Smooth muscle cell (in vitro differentiated cells): ENCODE data around the gene KRT13. TPM values are rescaled to one million over a fixed set of nuclear protein-coding genes. Genes with fewer than 3 reads are reported as not detected.
A peak's percentile ranks its signal among the peaks of the same experiment; 100 is the strongest.

Source experiments
- DNase-seq: peaks from one replicate; lab custom pipeline; 2025; ENCODE audit not compliant: unreplicated experiment; lab: John Stamatoyannopoulos, UW
- H2AFZ ChIP-seq: fragments of 200-600 bp; sonication (generic); 2 replicates; pipeline ENCODE4 v1.6.0; 2016; ENCODE audit warnings: antibody characterized with exemption, low read depth, mild to moderate bottlenecking
- H3F3A ChIP-seq: fragments of 200-600 bp; sonication (generic); 2 replicates; pipeline ENCODE4 v1.6.0; 2017; ENCODE audit warnings: antibody characterized with exemption, low read depth
- H3K27ac ChIP-seq: fragments of 200-600 bp; sonication (generic); 2 replicates; pipeline ENCODE4 v1.5.1; 2016; ENCODE audit warnings: low read depth, mild to moderate bottlenecking
- H3K27me3 ChIP-seq: fragments of 200-600 bp; sonication (generic); 2 replicates; pipeline ENCODE4 v1.6.1; 2016; ENCODE audit warnings: low read depth, mild to moderate bottlenecking
- H3K36me3 ChIP-seq: fragments of 200-600 bp; sonication (generic); 2 replicates; pipeline ENCODE4 v1.5.1; 2016; ENCODE audit warnings: low read depth
- H3K4me1 ChIP-seq: fragments of 200-600 bp; sonication (generic); 2 replicates; pipeline ENCODE4 v1.5.1; 2016; ENCODE audit warnings: low read depth
- H3K4me2 ChIP-seq: fragments of 200-600 bp; sonication (generic); 2 replicates; pipeline ENCODE4 v1.6.0; 2016; ENCODE audit warnings: mild to moderate bottlenecking
- H3K4me3 ChIP-seq: fragments of 200-600 bp; sonication (generic); 2 replicates; pipeline ENCODE4 v1.5.1; 2016; ENCODE audit warnings: mild to moderate bottlenecking
- H3K79me2 ChIP-seq: fragments of 200-600 bp; sonication (generic); 2 replicates; pipeline ENCODE4 v1.6.0; 2016; ENCODE audit warnings: low read depth, mild to moderate bottlenecking
- H3K9ac ChIP-seq: fragments of 200-600 bp; sonication (generic); 2 replicates; pipeline ENCODE4 v1.6.0; 2016; ENCODE audit warnings: low read depth
- H3K9me3 ChIP-seq: fragments of 200-600 bp; sonication (generic); replicated peaks from 2 replicates; pipeline ENCODE4 v1.5.1; 2016; ENCODE audit warnings: low read depth
- H4K20me1 ChIP-seq: fragments of 200-600 bp; sonication (generic); 2 replicates; pipeline ENCODE4 v1.6.0; 2016; ENCODE audit warnings: low read depth
- WGBS: methylation state at CpG from one replicate; pipeline ENCODE4 v1.1.7; 2016; ENCODE audit warnings: low lambda C conversion rate; 5-methylcytosine and 5-hydroxymethylcytosine counted together
- polyA plus RNA-seq: library from polyadenylated mRNA; unstranded; fragments of >200 nt; fragmentation: Nextera tagmentation; extraction: Ambion mirVana; gene quantifications from 2 replicates; pipeline ENCODE4 v1.2.1, GENCODE V29; 2016
- total RNA-seq: library from RNA; depleted of rRNA; stranded (reverse); fragments of >200 nt; gene quantifications from 2 replicates; pipeline ENCODE4 v1.2.3, GENCODE V29; 2014
- TF ChIP-seq, protein P1 (sequence below): fragments of 200-600 bp; sonication (generic); IDR thresholded peaks from 2 replicates; pipeline ENCODE4 v1.5.1; 2017; ENCODE audit warnings: borderline replicate concordance, mild to moderate bottlenecking, antibody characterized with exemption; ENCODE audit not compliant: insufficient read depth, poor library complexity, severe bottlenecking

KRT13 gene
- total and polyA plus RNA-seq, 2 experiments from 2014 or later, result 3.8 to 5.2 TPM

DNA sequence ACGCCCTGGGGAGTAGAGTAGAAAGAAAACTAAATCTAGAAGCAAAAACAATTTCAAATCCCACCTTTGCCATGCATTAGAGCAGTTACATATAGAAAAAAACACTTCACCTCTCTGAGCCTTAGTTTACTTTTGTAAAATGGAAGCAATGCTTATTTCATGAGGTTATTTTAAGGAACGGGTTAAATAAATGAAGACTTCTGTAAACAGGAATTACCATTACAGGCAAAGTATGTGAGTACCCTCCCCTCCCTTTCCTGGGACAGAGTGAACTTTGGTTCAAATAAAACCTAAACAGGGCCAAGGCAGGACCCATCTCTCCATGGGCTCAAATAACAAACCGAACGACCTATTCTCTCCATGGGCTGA lies 17.8 kb upstream of the KRT13 start:
- peaks cover 10% of the 10 kb centered on the region for H3K4me1 ChIP-seq
- H3K27ac ChIP-seq, result no peak overlapping the region
- H3K4me3 ChIP-seq, result no peak overlapping the region
- no peaks in the 10 kb centered on the region for H3K9me3 ChIP-seq
- TF ChIP-seq, protein P1, sequence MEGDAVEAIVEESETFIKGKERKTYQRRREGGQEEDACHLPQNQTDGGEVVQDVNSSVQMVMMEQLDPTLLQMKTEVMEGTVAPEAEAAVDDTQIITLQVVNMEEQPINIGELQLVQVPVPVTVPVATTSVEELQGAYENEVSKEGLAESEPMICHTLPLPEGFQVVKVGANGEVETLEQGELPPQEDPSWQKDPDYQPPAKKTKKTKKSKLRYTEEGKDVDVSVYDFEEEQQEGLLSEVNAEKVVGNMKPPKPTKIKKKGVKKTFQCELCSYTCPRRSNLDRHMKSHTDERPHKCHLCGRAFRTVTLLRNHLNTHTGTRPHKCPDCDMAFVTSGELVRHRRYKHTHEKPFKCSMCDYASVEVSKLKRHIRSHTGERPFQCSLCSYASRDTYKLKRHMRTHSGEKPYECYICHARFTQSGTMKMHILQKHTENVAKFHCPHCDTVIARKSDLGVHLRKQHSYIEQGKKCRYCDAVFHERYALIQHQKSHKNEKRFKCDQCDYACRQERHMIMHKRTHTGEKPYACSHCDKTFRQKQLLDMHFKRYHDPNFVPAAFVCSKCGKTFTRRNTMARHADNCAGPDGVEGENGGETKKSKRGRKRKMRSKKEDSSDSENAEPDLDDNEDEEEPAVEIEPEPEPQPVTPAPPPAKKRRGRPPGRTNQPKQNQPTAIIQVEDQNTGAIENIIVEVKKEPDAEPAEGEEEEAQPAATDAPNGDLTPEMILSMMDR, result no peak
- no peak overlapping the region for H2AFZ ChIP-seq
- no peaks in the 10 kb centered on the region for H3K27me3 ChIP-seq
- no peak for DNase-seq
- peaks cover 9% of the 10 kb centered on the region for H3K79me2 ChIP-seq
- H3K4me2 ChIP-seq, result no peak overlapping the region
- no peaks in the 10 kb centered on the region for H3K36me3 ChIP-seq
- H3F3A ChIP-seq, result peaks cover 20% of the 10 kb centered on the region
- H3K9ac ChIP-seq, result no peak overlapping the region
- WGBS, result 88% methylated on average over 4 of the region's 4 CpGs
- H4K20me1 ChIP-seq, result peaks cover 43% of the 10 kb centered on the region

DNA sequence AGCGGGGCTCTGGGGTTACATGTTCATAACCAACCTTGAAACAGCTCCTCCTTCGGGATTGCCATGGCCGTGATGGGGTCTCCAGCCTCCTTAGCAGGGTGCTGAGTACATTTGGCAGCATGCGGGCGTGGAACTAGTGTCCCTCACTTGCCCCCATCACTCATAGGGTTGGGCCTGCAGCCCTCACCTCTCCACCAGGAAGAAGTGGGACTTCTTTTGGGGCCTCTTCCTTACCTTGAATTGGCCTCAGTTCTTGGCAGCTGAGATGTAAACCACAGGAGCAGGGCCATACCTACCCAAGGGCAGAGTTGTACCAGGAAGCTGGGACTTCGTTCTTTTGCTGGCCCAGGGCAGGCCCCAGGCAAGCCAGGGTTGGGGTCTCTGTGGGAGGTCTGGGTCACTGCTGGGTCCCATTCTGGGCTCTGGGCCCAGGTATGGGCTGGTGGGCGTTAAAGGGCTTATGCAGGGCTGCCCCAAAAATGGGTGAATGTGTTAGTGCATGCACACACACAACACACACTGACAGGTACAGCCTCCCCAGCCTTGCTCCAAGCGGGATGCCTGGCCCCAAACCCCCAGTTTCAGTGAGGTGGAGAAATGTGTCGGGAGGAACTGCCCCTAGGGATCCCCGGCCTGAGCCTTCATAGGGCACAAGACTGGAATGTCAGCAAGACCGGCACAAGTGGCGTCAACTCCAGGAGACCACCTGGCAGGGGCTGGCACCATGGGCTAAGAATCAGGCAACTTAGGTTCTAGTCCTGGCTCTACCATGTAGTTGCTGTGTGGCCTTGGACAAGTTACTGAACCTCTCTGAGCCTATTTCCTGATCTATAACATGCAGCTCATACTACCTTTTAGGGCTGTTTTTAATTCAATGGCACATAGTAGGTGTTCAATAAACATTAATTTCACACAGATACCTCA lies 17.2 kb upstream of the KRT13 start:
- no peak overlapping the region for H2AFZ ChIP-seq
- no peak overlapping the region for H3K9ac ChIP-seq
- WGBS, result 79% methylated on average over 12 of the region's 12 CpGs
- no peak overlapping the region for H3K4me2 ChIP-seq
- H3K79me2 ChIP-seq, result peaks cover 9% of the 10 kb centered on the region
- H3K27me3 ChIP-seq, result no peaks in the 10 kb centered on the region
- H3K27ac ChIP-seq, result peak overlapping the region; percentile 60
- H3K9me3 ChIP-seq, result no peaks in the 10 kb centered on the region
- peaks cover 20% of the 10 kb centered on the region for H3F3A ChIP-seq
- H3K4me1 ChIP-seq, result peaks cover 10% of the 10 kb centered on the region
- no peak for DNase-seq
- no peaks in the 10 kb centered on the region for H3K36me3 ChIP-seq
- no peak overlapping the region for H3K4me3 ChIP-seq
- peaks cover 42% of the 10 kb centered on the region for H4K20me1 ChIP-seq
- TF ChIP-seq, protein P1, result no peak

DNA sequence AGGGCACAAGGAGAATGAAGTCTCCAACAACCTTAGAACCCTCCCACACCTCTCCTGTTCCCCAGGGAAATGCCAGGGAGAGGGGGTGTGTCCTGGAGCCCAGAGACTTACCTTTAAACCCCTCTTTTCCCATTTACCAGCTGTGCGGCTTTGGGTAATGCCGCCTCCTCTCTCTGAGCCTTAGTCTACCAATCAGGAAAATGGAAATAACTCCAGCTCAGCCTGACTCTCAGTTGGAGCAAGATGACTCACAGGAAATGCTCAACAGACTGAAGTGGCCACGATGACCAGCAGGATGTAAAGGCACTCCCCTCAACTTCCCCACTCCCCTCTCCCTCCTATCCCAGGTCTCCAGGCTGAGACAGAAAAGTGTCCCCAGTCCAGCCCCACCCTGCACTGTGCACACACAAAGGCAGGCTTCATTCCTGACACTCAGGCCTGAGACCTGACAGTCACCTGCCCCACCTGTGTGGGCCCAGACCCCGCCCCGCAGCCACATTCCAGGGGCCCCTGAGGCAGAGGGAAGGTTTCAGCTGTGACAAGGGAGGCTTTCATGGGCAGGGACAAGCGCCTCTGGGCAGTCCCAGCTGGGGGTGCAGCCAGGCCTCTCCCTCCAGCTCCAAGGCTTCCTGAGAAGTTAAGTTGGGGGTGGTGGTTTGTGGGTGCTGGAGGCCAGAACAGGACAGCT lies 16.3 kb upstream of the KRT13 start:
- no peak overlapping the region for H3K9ac ChIP-seq
- peaks cover 6% of the 10 kb centered on the region for H3K4me1 ChIP-seq
- DNase-seq, result no peak
- no peaks in the 10 kb centered on the region for H3K27me3 ChIP-seq
- peak overlapping the region; percentile 60 for H3K27ac ChIP-seq
- peaks cover 34% of the 10 kb centered on the region for H4K20me1 ChIP-seq
- TF ChIP-seq, protein P1, result no peak
- H3K9me3 ChIP-seq, result no peaks in the 10 kb centered on the region
- WGBS, result 51% methylated on average over 6 of the region's 6 CpGs
- H3F3A ChIP-seq, result peaks cover 20% of the 10 kb centered on the region
- H3K79me2 ChIP-seq, result peaks cover 4% of the 10 kb centered on the region
- H3K36me3 ChIP-seq, result no peaks in the 10 kb centered on the region
- no peak overlapping the region for H3K4me3 ChIP-seq
- no peak overlapping the region for H3K4me2 ChIP-seq
- no peak overlapping the region for H2AFZ ChIP-seq
